Measurements from ENCODE around the gene RBFOX1.

DNA sequence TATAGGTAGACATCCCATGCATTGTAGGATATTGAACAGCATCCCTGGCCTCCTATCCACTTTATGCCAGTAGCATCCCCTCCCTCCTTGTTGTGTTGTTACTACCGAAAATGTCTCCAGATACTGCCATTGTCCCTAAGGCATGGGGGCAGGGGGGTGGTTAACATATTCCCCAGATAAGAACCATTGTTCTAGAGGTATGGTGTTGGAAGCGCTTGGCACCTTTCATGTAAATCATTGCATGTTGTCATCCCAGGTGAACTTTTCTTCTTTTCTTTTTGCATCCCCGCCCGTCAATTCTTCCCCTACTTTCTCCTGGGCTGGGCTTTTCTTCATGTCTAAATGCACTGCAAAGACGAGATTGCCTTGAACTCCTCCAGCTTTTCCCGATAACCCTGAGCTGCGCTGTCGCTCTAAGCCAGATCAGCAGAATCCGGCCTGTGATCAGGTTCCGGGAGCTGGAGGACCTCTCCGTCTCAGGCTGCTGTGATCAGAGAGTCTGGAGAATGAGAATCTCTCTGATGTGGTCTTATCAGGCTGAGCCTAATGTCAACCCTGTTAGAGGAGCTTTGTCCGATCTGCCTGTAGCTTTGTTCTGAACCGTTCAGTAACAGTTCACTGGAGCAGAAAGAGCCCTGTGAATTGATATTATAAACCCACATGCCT is 76.2 kb downstream of the RBFOX1 start:
- no peak for TF ChIP-seq POLR2A (IDR thresholded peaks at IDR 0.05)
- TF ChIP-seq, protein P1, sequence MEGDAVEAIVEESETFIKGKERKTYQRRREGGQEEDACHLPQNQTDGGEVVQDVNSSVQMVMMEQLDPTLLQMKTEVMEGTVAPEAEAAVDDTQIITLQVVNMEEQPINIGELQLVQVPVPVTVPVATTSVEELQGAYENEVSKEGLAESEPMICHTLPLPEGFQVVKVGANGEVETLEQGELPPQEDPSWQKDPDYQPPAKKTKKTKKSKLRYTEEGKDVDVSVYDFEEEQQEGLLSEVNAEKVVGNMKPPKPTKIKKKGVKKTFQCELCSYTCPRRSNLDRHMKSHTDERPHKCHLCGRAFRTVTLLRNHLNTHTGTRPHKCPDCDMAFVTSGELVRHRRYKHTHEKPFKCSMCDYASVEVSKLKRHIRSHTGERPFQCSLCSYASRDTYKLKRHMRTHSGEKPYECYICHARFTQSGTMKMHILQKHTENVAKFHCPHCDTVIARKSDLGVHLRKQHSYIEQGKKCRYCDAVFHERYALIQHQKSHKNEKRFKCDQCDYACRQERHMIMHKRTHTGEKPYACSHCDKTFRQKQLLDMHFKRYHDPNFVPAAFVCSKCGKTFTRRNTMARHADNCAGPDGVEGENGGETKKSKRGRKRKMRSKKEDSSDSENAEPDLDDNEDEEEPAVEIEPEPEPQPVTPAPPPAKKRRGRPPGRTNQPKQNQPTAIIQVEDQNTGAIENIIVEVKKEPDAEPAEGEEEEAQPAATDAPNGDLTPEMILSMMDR (IDR thresholded peaks at IDR 0.05), result no peak

Measured in lower leg skin (tissue), 3 donors.